NCI-H2196 treated with DMSO at 0.1 percent for 48 hours (cell line): ENCODE results near the gene KIF23.

ENCODE experiments used
- DNase-seq: peaks from one replicate; lab custom pipeline; 2025; ENCODE audit not compliant: unreplicated experiment; lab: John Stamatoyannopoulos, UW

Gene KIF23

DNA sequence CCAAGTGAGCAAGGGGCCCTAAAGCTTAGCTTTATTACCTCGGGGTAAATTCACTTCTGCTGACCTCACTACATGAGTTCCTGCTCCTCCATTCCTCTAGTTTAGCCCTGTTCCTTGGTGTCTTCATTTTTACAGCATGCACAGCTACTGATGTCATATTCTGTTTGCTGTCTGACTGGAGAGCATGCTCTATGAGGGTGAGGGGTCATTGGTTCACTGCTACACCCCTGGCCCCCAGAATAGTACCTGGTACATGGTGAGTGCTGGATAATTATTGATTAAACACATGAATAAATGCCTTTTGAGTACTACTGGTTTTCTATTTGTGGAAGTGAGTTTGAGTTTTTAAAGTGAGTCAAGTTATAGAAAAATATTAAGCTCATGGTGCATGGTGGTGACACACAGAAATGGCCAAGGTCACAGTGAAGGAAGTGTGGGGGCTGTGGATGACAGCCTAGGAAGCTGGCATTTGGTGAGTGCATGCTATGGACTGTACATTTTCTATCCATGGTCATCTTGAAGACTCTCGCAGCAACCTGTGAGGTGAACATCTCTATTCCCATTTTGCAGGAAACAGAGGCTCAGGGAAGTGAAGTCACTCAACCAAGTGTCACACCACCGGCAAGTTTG lies 72.4 kb downstream of the KIF23 start:
- DNase-seq = no peak

DNA sequence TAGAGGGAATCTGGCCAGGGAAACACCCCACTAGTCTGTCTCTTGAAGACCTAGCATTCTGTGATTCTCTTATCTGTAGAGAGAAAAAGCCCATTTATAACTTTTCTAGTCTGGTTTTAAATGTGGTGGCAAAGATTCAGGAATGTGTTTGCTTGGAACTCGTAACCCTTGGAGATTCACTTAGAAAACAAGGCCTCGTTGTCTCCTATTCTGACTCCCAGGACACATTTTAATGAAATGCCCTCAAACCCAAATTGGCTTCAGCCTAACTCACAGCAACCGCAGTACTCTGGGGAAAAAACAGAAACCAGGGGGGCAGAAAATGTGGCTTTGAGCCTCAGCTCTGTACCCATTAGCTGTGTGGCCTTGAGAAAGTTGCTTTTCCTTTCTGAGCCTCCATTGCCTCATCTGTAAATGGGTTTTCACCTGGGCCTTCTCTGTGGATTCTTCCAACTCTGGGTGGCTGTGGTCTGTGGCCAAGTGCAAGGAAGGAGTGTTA lies 75.0 kb downstream of the KIF23 start:
- no peak for DNase-seq

DNA sequence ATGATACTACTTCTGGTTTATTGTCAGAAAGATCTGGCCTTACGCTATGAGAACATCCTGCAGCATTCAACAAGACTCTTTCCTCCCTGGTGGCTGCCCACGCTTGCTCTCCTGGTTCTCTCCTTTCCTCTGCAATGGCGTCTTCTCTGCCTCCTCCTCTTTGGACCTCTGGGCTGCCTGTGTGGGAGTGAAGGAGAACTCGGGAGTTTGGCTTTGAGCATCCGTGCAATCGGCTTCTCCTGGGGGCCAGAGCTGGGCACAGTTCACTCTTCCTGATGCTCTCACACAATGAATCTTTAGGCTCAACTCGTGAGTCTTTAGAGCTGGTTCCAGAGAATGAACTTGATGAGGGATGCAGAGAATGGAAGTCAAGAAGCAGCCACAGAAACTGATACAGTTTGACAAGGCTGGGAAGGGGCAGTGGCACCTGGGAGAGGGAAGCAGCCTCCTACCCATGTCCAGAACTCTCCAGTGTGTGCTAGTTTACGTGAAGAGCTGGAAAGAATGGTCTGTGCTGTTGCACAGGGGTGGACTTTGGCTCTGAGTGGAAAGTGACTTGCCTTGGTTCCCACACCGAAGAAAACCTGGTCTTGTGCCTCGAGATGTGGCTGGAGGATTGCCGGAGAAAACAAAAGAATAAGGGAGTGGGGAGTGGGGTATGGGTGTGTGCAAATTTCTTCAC lies 76.3 kb downstream of the KIF23 start:
- no peak for DNase-seq

DNA sequence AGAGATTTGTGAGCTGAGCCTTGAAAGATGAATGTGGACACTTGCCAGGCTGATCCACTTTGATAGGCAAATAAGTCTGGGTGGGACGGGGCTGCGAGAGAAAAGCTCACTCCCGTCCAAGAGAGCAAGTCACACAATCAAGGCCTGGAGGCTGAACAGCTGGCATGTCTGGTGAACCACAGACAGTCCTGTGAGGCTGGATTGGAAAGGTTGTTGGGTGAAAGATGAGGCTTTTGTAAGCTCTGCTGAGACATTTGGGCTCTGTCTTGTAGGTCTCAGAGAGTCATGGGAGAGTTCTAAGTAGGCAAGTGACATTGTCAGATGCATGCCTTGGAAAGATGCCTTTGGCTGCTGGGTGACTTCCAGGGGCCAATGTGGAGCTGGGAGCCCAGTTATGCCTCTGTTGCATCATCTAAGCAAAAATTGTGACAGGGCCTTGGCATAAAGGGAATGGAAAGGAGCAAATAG lies 76.9 kb downstream of the KIF23 start:
- DNase-seq = no peak

DNA sequence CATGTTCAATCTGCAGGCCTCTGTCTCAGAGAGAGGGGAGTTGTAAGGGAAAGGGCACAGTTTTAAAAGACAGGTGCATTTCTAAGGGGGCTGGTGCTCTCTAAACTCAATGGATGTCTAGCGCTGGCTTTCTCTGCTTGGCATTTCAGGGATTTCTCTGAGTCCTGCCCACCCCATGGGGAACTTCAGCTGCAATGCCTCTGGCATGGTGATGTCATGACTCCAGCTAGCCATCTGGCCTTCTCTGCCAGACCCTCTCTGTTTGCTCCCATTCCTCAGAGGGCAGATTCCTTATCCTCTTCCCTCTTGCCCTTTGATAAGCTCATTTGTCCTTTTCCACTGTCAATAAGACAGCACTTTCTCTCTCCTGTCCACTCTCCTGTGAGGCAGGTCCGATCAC lies 79.3 kb downstream of the KIF23 start:
- DNase-seq = no peak

DNA sequence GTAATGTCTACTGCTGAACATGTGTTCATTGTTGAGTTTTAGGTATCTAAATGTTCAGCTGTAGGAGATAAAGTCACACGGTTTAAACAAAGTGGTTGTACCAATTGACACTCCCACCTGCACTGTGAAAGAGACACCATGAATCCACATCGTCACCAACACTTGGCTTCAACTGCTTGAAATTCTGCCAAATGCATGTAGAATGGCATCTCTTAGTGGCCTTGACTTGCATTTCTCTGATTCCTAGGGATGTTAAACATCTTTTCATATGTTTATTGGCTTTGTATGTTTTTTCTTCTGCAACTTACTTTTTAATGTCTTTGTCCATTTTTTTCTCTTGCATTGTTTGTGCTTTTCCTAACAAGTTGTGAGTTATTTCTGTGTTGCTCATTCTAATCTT lies 81.9 kb downstream of the KIF23 start:
- no peak for DNase-seq

DNA sequence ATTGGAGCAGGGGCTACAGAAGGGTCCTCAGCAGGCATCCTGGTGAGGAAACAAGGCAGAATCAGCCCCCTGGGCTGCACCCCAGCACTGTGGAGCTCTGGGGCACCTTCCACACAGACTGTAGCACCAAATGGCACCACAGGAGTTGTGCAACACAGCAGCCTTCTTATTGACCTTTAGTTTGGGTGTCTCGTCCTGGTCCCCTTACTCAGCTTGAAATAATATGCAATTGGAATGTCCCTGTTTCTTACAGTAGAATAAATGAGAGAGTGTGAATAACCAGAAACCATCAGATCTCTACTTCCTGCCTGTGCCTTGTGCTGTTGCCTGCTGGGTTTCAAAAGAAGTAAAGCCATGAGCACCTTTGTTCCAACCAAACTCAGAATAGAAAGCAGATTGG lies 82.9 kb downstream of the KIF23 start:
- DNase-seq = no peak

DNA sequence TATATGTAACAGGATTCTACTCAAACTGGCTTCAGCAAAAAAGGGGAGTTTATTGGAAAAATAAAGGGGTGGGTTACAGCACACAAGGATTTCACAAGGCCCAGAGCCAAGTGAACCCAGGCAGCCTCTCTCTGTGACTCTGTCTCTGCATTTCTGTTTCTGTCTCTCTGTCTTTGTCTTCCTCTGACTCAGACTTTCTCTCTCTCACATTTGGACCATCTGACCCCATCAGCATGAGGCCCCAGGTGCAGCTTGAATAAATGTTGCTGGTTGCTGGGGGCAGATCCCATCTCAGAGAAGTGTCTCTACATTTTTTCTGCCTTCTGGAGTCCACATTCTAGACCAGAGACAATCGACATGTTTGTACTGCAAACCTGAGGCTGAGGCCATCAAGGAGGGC lies 83.5 kb downstream of the KIF23 start:
- no peak for DNase-seq
